Measurements from ENCODE around the gene LBP.
"Not testable (repeated sequence)": the region's sequence is repeated elsewhere in the genome, so short reads cannot be mapped to it uniquely, and the experiment has no call there.

The LBP gene

DNA sequence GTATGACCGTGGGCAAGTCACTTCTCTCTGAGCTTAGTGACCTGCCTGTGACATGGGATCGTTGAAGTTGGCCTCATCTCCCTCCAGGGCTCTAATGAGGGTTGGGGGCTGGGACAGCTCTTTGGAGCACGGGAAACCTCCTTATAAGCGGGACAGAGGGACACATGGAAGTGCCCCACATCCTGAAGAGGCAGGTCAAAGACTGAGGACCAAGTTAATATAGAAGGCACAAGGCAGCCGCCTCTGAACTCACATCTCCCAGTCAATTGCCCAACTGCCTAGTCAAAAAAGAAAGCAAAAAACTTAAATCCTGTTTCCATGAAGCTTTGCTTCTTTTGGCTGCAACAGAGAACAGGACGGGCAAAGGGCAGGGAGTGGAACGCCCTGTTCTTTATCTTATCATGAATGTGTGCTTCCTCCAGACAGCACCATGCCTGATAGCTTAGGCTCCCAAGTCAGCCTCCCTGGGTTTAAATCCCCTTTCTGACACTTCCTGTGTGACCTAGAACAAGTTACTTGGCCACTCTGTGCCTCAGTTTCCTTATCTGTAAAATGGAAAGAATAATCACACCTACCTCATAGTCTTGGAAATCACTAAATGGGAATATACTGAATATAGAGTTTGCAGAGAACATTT, 27.1 kb downstream of the LBP start:
- Histone ChIP-seq H3K27me3 (peaks cover 28% of the 10 kb centered on the region), H3K27ac (no peak overlapping the region), H3K36me3 (no peaks in the 10 kb centered on the region), H3K9me3 (no peaks in the 10 kb centered on the region), H3K4me3 (ENCODE audit: low read depth in 1 of 2, low read length in 1 of 2) (no peak overlapping the region), H3K4me1 (ENCODE audit: control insufficient read depth in 1 of 2, insufficient read depth in 1 of 2, low read depth in 1 of 2, low read length in 1 of 2) (no peaks in the 10 kb centered on the region)
- TF ChIP-seq, protein P1, sequence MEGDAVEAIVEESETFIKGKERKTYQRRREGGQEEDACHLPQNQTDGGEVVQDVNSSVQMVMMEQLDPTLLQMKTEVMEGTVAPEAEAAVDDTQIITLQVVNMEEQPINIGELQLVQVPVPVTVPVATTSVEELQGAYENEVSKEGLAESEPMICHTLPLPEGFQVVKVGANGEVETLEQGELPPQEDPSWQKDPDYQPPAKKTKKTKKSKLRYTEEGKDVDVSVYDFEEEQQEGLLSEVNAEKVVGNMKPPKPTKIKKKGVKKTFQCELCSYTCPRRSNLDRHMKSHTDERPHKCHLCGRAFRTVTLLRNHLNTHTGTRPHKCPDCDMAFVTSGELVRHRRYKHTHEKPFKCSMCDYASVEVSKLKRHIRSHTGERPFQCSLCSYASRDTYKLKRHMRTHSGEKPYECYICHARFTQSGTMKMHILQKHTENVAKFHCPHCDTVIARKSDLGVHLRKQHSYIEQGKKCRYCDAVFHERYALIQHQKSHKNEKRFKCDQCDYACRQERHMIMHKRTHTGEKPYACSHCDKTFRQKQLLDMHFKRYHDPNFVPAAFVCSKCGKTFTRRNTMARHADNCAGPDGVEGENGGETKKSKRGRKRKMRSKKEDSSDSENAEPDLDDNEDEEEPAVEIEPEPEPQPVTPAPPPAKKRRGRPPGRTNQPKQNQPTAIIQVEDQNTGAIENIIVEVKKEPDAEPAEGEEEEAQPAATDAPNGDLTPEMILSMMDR (IDR thresholded peaks at IDR 0.05): no peak

- Histone ChIP-seq H3K36me3 (no peaks in the 10 kb centered on the region), H3K4me1 (ENCODE audit: control insufficient read depth in 1 of 2, insufficient read depth in 1 of 2, low read depth in 1 of 2, low read length in 1 of 2) (no peaks in the 10 kb centered on the region), H3K27me3 (peaks cover 28% of the 10 kb centered on the region), H3K4me3 (ENCODE audit: low read depth in 1 of 2, low read length in 1 of 2) (no peak overlapping the region), H3K27ac (no peak overlapping the region), H3K9me3 (no peaks in the 10 kb centered on the region)
- TF ChIP-seq, protein P1 (IDR thresholded peaks at IDR 0.05): no peak
Observed at GRCh38 chr20:38373898-38374297, 27.6 kb downstream of the LBP start.

DNA sequence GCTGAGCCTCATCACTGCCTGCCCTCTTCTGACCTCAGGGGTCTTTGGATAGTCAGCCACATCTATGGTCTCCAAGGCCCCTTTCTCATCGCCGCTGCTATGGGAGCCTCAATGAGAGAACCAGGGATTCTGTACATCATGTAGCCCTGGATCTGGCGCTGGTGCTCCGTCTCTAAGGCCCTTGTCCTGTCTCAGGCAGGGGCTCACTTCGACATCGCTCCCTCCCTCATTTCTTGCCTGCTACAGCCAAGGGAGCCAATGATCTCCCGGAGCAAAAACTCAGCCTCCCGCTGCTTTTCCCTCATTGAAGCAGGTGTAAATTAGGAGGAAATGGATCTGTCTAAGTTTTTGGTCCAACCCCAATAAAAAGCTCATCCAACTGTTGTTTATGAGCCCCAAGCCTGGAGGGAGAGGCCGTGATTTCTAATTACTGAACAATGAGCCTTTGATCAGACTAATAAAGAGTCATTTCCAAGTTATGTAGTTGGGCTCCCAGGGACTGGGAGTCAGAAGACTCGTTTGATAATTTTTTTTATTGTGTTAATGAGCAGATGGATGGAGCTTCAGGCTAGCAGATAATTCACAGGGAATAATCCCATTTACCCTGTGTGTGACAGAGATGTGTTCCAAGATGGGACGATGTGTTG, 30.9 kb downstream of the LBP start:
- TF ChIP-seq, protein P1 (IDR thresholded peaks at IDR 0.05): no peak
- Histone ChIP-seq H3K4me1 (ENCODE audit: control insufficient read depth in 1 of 2, insufficient read depth in 1 of 2, low read depth in 1 of 2, low read length in 1 of 2) (no peaks in the 10 kb centered on the region), H3K4me3 (ENCODE audit: low read depth in 1 of 2, low read length in 1 of 2) (no peak overlapping the region), H3K9me3 (no peaks in the 10 kb centered on the region), H3K36me3 (no peaks in the 10 kb centered on the region), H3K27me3 (peaks cover 26% of the 10 kb centered on the region), H3K27ac (no peak overlapping the region)

DNA sequence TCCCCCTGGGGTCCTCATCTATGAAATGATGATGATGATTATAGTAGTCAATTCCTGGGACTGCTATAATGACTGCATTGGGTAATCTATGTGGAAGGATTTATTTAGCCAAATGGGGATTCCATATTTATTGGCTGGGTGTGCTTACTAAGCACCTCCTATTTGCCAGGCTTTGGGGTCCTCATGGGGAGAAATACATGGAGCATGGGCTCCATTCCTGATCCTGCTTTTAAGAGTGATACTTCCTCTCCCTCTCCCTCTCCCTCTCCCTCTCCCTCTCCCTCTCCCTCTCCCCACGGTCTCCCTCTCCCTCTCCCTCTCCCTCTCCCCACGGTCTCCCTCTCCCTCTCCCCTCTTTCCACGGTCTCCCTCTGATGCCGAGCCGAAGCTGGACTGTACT, 31.6 kb downstream of the LBP start:
- not testable (repeated sequence) for H3K36me3 ChIP-seq; H3K4me3 ChIP-seq (ENCODE audit: low read depth in 1 of 2, low read length in 1 of 2); H3K4me1 ChIP-seq (ENCODE audit: control insufficient read depth in 1 of 2, insufficient read depth in 1 of 2, low read depth in 1 of 2, low read length in 1 of 2); H3K27ac ChIP-seq; H3K9me3 ChIP-seq
- peaks cover 29% of the 10 kb centered on the region for H3K27me3 ChIP-seq

DNA sequence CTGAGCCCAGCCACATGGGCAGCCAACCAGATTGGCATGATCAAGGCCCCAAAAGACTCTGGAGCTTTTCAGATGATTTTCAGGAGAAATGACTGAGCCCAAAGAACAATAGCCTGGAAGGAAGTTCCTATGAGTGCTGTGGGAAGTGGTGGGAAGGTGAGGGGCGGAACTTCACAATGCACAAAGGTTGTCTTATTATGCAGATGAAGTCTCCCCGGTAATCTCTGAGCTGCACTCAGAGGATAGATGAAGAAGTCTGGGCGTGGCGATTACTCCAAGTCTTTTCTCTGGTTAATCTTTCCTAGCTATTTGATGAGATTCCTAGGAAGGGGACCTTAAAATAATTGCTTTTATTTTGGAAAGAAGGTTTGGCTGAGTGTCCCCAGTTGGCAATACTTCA, 36.9 kb downstream of the LBP start:
- H3K27me3 ChIP-seq: peaks cover 27% of the 10 kb centered on the region
- H3K9me3 ChIP-seq: no peaks in the 10 kb centered on the region
- TF ChIP-seq, protein P1 (IDR thresholded peaks at IDR 0.05): no peak
- no peaks in the 10 kb centered on the region for H3K4me1 ChIP-seq (ENCODE audit: control insufficient read depth in 1 of 2, insufficient read depth in 1 of 2, low read depth in 1 of 2, low read length in 1 of 2)
- H3K27ac ChIP-seq: no peak overlapping the region
- no peaks in the 10 kb centered on the region for H3K36me3 ChIP-seq
- H3K4me3 ChIP-seq (ENCODE audit: low read depth in 1 of 2, low read length in 1 of 2): no peak overlapping the region

GRCh38 chr20:38386004-38386403, 39.7 kb downstream of the LBP start:
- peaks cover 27% of the 10 kb centered on the region for H3K27me3 ChIP-seq

More at GRCh38 chr20:38386004-38386403, 39.7 kb downstream of the LBP start:
- Histone ChIP-seq H3K4me1 (ENCODE audit: control insufficient read depth in 1 of 2, insufficient read depth in 1 of 2, low read depth in 1 of 2, low read length in 1 of 2) (peaks cover 0 to 2% of the 10 kb centered on the region in 2 experiments), H3K4me3 (ENCODE audit: low read depth in 1 of 2, low read length in 1 of 2) (no peak overlapping the region), H3K9me3 (no peaks in the 10 kb centered on the region), H3K27ac (no peak overlapping the region), H3K36me3 (no peaks in the 10 kb centered on the region)
- TF ChIP-seq, protein P1 (IDR thresholded peaks at IDR 0.05): no peak
